GM10266 (cell line): Measurements from ENCODE around the gene SH3PXD2A.

Source experiments
- DNase-seq: peaks from one replicate; pipeline ENCODE4 v3.0.0; 2012; ENCODE audit errors: extremely low spot score
- TF ChIP-seq, protein P1 (sequence below): IDR thresholded peaks from 2 replicates; pipeline ENCODE4 v1.5.1; 2012; ENCODE audit warnings: mild to moderate bottlenecking, low read depth; ENCODE audit not compliant: control insufficient read depth, insufficient read depth; ENCODE audit errors: missing control alignments

SH3PXD2A gene

DNA sequence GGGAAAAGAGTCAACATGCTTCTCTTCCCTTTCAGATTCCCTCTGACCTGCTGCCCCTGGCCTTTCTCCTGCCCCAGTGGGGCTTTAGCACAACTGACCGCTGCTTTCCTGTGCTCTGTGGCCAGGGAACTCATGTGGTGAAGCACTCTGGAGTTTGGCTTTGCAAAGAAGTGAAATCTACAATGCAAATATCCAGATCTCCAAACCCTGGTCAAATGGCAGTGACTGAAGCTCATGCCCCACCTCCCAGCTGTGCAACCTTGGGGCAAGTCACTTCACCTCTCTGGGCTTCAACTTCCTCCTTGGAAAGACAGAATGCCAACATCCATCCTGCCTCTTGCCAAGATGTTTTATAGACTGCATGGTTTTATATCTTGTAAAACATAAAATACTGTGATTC, 204.0 kb downstream of the SH3PXD2A start:
- TF ChIP-seq, protein P1, sequence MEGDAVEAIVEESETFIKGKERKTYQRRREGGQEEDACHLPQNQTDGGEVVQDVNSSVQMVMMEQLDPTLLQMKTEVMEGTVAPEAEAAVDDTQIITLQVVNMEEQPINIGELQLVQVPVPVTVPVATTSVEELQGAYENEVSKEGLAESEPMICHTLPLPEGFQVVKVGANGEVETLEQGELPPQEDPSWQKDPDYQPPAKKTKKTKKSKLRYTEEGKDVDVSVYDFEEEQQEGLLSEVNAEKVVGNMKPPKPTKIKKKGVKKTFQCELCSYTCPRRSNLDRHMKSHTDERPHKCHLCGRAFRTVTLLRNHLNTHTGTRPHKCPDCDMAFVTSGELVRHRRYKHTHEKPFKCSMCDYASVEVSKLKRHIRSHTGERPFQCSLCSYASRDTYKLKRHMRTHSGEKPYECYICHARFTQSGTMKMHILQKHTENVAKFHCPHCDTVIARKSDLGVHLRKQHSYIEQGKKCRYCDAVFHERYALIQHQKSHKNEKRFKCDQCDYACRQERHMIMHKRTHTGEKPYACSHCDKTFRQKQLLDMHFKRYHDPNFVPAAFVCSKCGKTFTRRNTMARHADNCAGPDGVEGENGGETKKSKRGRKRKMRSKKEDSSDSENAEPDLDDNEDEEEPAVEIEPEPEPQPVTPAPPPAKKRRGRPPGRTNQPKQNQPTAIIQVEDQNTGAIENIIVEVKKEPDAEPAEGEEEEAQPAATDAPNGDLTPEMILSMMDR, result no peak
- no peak for DNase-seq

DNA sequence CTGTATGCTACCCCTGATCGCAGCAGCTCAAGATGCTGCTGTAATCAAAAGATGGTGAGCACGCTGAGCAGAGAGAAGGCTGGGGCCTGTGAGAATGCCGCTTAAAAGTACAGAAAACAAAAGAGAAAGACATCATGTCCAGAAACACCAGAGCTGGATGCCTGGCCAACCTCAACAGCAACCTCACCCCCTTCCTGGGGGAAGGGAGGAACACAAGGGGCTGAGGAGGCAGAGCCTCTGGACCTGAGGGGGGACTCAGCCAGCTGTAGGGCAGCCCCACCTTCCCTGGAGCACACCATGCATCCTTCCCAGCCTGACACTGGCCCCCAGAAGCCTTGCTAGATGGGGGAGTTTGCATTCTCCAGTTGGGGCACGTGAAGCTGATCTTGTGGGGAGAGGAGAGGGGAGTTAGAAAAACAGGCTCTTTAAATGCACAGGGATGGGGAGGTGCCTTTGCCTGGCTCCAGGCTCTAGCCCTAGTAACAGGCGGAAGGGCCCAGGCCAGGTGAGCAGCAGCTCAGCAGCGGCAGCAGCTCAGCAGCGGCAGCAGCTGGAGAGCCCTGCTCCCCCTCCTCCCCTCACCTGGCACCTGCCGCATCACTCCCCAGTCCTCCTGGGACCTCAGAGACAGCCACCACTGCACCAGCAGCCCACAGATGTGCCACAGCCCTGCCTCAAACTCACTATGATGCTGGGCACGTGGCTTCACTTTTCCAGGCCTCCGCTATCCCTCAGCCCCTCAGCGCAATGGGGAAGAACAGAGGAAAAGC, 205.5 kb downstream of the SH3PXD2A start:
- no peak for DNase-seq
- TF ChIP-seq, protein P1, result no peak

DNA sequence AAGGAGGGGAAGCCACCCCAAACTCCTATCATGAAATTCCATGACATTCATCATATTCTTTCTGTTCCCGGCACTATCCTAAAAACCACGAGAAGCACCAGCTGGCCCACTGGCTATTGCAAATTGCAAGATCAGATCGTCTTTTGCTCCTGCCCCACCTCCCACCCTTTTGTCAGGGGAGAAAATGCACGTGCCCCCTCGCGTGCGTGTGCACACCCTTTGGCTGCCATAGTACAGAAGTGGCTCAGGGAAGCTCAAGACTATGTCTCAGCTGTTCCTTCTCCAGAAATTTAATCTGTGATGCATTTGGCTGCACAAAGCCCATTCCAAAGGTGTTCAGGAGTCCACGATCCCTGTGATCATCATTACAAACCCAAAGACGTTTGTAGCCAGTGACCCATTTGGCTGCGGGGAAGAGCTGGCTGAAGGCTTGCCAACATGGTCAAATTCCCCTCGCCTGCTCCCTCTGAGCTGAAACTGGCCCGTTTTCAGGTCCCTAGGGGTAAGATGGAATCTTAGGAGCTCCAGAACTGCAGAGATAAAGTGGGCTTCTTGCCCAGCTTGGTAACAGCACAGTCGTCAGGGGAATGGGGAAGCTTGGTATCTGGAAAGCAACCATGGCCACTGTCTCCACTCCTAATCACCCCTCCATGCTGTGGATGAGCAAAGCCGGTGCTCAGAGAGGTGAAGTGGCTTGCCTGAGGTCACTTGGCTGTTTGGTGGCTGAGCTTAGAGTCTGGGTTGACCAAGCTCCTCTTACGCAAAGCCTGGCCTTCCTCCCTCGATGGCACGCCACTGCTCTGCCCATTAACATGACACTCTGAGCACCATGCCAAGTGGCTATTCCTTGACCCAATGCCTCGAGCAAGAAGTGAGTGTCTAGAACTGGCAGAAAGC, 206.5 kb downstream of the SH3PXD2A start:
- no peak for DNase-seq
- TF ChIP-seq, protein P1, result no peak

DNA sequence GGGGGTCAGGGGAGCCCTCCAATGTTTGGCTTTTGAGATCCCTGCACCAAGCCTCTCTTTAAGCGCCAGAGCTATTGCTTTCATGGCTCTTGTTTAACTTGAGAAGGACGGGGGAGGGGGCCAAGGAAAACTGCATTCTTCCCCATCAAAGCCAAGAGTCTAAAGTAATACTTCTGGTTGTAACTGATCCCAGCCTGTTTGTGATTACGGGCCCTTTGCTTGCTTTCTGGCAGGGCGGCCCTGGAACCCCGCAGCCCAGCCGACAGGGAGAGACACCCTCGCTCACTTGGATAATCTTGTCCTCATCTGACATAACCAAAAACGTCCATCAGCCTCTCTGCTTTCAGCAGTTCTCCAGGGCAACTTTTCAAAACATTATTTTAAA, 207.1 kb downstream of the SH3PXD2A start:
- TF ChIP-seq, protein P1, result no peak
- no peak for DNase-seq

DNA sequence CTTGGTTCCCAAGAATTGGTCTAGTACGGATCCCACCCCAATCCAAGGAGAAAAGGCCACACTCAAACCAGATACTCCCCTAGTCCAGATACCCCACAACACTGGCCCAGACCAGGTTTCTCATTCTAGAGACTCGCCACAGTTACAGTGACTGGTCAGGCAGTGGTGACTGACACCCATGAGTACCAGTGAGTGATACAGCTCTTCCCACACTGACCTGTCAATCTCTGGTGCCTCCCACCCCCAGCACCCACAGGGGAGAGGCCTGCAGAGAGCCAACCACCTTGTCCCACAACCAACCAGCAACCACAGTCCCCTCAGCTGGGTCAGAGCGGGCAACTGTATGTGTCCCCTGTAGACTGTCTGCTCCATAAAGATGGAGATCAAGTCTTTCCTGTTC, 209.1 kb downstream of the SH3PXD2A start:
- no peak for DNase-seq
- TF ChIP-seq, protein P1, result no peak

DNA sequence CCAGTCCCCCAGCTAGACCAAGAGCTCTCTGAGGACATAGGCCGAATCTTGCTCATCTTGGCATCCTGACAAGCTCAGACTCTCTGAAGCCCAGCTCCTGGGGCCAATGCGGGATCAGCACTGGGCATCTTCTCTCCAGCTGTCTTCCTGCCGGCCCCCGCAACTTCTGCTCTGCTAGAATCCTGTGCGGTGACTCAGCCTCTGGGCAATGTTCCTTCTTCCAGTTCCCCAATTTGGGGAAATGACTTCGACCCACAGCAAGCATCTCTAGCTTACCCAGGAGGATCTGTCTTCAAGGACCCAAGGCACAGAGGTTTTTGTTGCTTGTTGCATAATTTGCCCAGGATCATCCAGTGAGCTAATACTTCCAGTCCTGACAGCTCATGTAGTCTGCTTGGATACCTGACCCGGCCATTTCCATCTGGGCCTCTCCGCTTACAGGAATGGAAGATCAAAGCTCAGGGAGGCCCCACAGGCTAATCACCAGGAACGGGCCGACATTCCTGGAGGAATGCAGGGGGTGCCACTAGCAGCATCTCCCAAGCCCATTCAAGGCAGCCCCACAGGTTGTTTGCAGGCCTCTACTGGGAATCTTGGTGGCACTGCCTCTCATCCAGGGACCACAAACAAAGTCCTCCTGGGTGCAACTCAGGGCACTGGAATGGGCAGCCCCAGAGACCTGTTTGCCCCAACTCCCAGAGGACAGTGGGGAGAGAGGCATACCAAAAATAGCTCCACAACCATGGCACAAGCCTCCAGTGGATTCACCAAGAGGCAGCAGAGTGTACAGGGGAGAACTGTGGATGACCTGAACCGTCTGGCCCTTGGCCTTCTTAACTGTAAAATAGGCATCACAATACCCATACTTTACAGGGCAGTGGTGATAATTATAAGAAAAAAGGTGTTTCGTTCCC, 210.0 kb downstream of the SH3PXD2A start:
- TF ChIP-seq, protein P1, result no peak
- DNase-seq, result no peak
